Right atrium auricular region (tissue), 2 donors: ENCODE data around the gene CEP170B. TPM values are rescaled to one million over a fixed set of nuclear protein-coding genes. Genes with fewer than 3 reads are reported as not detected.

Experiments used
- DNase-seq: peaks from one replicate; pipeline ENCODE4 v3.0.0-alpha.2; 2019; ENCODE audit warnings: low spot score
- H3K27ac ChIP-seq, 2 donors: fragments of 200-600 bp; sonication (generic); 1 replicate in 1 of 2; 2 replicates in 1 of 2; pipeline ENCODE4 v1.5.1; 2016 to 2019
- H3K27me3 ChIP-seq, 2 donors: fragments of 200-600 bp; sonication (generic); one replicate each; pipeline versions ENCODE4 v1.5.1 to v1.6.0; 2017 to 2019
- H3K36me3 ChIP-seq: fragments of 200-600 bp; sonication (generic); one replicate; pipeline ENCODE4 v1.5.1; 2016
- H3K4me1 ChIP-seq, 2 donors: fragments of 200-600 bp; sonication (generic); one replicate each; pipeline versions ENCODE4 v1.5.1 to v1.6.0; 2017 to 2019
- H3K4me3 ChIP-seq, 2 donors: fragments of 200-600 bp; sonication (generic); 1 replicate in 1 of 2; 2 replicates in 1 of 2; pipeline ENCODE4 v1.5.1; 2017 to 2019; ENCODE audit warnings: mild to moderate bottlenecking in 1 of 2, moderate library complexity in 1 of 2
- H3K9me3 ChIP-seq, 2 donors: fragments of 200-600 bp; sonication (generic); one replicate each; pipeline ENCODE4 v1.5.1; 2019
- CTCF ChIP-seq, 2 donors: fragments of 200-600 bp; sonication (generic); IDR thresholded peaks; one replicate each; pipeline ENCODE4 v1.5.1; 2019; ENCODE audit warnings: antibody characterized with exemption in 2 of 2
- total RNA-seq, 2 donors: library from RNA; depleted of rRNA; stranded (reverse); fragments of >200 nt; gene quantifications; one replicate each; pipeline ENCODE4 v1.1.0, GENCODE V29; 2016

Gene CEP170B
- total RNA-seq, 2 donors from 2014 or later = 7.9 to 15.1 TPM

GRCh38 chr14:104875412-104875751 lies 10.3 kb downstream of the CEP170B start:
- Histone ChIP-seq H3K9me3 (no peaks in the 10 kb centered on the region), H3K4me3 (no peak overlapping the region), H3K4me1 (peaks cover 0 to 8% of the 10 kb centered on the region in 2 donors), H3K27me3 (no peaks in the 10 kb centered on the region), H3K36me3 (peaks cover under 1% of the 10 kb centered on the region), H3K27ac (no peak overlapping the region)
- no peak for TF ChIP-seq CTCF (IDR thresholded peaks at IDR 0.05)
- DNase-seq = no peak

- no peaks in the 10 kb centered on the region for H3K9me3 ChIP-seq
- H3K36me3 ChIP-seq = peaks cover 5% of the 10 kb centered on the region
- no peak overlapping the region for H3K4me3 ChIP-seq
- H3K27me3 ChIP-seq = no peaks in the 10 kb centered on the region
- peaks cover 0 to 8% of the 10 kb centered on the region in 2 donors for H3K4me1 ChIP-seq
- no peak overlapping the region for H3K27ac ChIP-seq
- TF ChIP-seq CTCF (IDR thresholded peaks at IDR 0.05) = no peak
- DNase-seq = no peak
These were observed 10.7 kb downstream of the CEP170B start for GRCh38 chr14:104875811-104876210.

GRCh38 chr14:104876251-104876699 lies 11.2 kb downstream of the CEP170B start:
- no peaks in the 10 kb centered on the region for H3K27me3 ChIP-seq
- no peak overlapping the region for H3K4me3 ChIP-seq
- H3K36me3 ChIP-seq = peaks cover 5% of the 10 kb centered on the region
- no peak overlapping the region for H3K27ac ChIP-seq
- DNase-seq = no peak
- no peaks in the 10 kb centered on the region for H3K9me3 ChIP-seq
- peaks cover 0 to 8% of the 10 kb centered on the region in 2 donors for H3K4me1 ChIP-seq
- no peak for TF ChIP-seq CTCF (IDR thresholded peaks at IDR 0.05)

GRCh38 chr14:104877066-104877805 lies 12.2 kb downstream of the CEP170B start:
- no peak overlapping the region for H3K27ac ChIP-seq
- H3K9me3 ChIP-seq = no peaks in the 10 kb centered on the region
- H3K27me3 ChIP-seq = no peaks in the 10 kb centered on the region
- H3K4me1 ChIP-seq = peaks cover 0 to 8% of the 10 kb centered on the region in 2 donors
- no peak overlapping the region for H3K4me3 ChIP-seq
- no peak for TF ChIP-seq CTCF (IDR thresholded peaks at IDR 0.05)
- H3K36me3 ChIP-seq = peaks cover 5% of the 10 kb centered on the region
- no peak for DNase-seq

GRCh38 chr14:104877806-104878550 lies 12.9 kb downstream of the CEP170B start:
- no peak for TF ChIP-seq CTCF (IDR thresholded peaks at IDR 0.05)
- no peak for DNase-seq
- H3K4me1 ChIP-seq = peaks cover 0 to 1% of the 10 kb centered on the region in 2 donors

More at GRCh38 chr14:104877806-104878550, 12.9 kb downstream of the CEP170B start:
- Histone ChIP-seq H3K9me3 (no peaks in the 10 kb centered on the region), H3K4me3 (no peak overlapping the region), H3K36me3 (peaks cover 6% of the 10 kb centered on the region), H3K27me3 (no peaks in the 10 kb centered on the region), H3K27ac (no peak overlapping the region)
